H1 (cell line): Measurements from ENCODE around the gene ENPP7. TPM values are rescaled to one million over a fixed set of nuclear protein-coding genes. Genes with fewer than 3 reads are reported as not detected.

ENCODE experiments used
- ATF2 ChIP-seq: IDR thresholded peaks from 2 replicates; pipeline ENCODE4 v1.6.1; 2012; ENCODE audit warnings: low read length, inconsistent platforms
- CHD1 ChIP-seq: IDR thresholded peaks from 2 replicates; pipeline ENCODE4 v1.6.1; 2012; ENCODE audit warnings: low read depth, low read length, improper control_type of control experiment
- HDAC2 ChIP-seq, 2 experiments: fragments of 300-600 bp in 1 of 2; sonication (generic) in 1 of 2; IDR thresholded peaks; 2 replicates each; pipeline ENCODE4 v1.6.1; 2011 to 2012; ENCODE audit warnings: low read depth in 2 of 2, low read length in 2 of 2, mild to moderate bottlenecking in 2 of 2, moderate library complexity in 2 of 2, borderline replicate concordance in 1 of 2, inconsistent platforms in 1 of 2
- POU5F1 ChIP-seq: IDR thresholded peaks from 2 replicates; pipeline ENCODE4 v1.6.1; 2011; ENCODE audit warnings: low read depth, mild to moderate bottlenecking, low read length, moderate library complexity
- polyA plus RNA-seq, 7 experiments: library from polyadenylated mRNA; depleted of rRNA in 3 of 7; stranded (reverse) in 5 of 7; unstranded in 2 of 7; fragments of >200 nt in 5 of 7; fragments of 200-250 nt in 2 of 7; gene quantifications; 1 replicate in 5 of 7; 2 replicates in 1 of 7; 4 replicates in 1 of 7; pipeline versions ENCODE4 v1.2.1 to v1.2.3, GENCODE V29; 2011 to 2013; ENCODE audit warnings: missing spikeins in 2 of 7, mixed read lengths in 2 of 7
- total RNA-seq: library from RNA; stranded (reverse); fragmentation: NEBNext Ultra II Directional; extraction: Animal tissue kit (Norgen Biotek cat#: 25700); gene quantifications from 2 replicates; pipeline ENCODE4 v1.2.1, GENCODE V29; 2021

The ENPP7 gene
- total and polyA plus RNA-seq, 2 of the 8 experiments (the other 6 are each of a cell fraction or from before 2014, with no cell fraction given): not detected

DNA sequence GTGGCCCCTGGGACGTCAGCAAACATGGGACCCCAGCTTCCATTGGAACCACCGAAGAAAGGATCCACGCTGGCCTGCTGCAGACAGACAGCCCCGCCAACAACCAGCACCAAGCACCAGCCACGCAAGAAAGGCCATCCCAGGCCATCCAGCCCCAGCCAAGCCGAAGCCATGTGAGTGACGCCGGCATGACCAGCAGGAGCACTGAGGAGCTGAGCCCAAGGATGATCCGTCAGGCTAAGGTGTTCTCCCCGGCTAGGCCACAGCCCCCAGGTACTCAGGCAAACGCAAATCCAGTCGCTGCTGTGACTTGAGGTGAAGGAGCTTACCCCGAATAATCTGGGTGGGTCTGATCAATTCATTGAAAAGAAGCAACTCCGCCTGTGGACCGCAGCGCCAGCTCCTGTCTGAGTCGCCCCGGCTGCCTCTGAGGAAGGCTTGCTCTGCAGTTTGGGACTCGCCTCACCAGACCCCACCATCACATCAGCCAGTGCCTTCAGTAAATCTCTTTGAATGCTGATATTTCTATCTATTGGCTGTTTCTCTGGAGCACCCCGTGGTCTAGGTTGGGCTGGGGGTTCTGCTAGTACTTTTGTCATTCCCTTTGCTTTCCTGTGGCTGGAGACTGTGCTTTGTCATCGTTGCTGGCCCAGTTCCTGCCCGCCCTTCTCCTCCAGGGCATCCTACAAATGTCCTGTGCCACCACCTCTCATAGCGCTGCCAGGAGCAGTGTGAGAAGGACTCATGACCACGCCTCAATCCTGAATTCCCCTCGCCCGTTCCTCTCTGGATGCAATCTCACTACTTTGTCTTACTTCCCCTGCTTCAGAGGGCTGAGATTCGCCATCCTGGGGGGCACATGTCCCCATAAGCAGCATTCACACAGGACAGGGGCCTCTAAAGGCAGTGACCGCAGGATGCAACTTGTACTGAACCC is 39.1 kb downstream of the ENPP7 start (continued):
- TF ChIP-seq ATF2 (no peak), POU5F1 (no peak), HDAC2 (IDR thresholded peaks at IDR 0.05; ENCODE audit: borderline replicate concordance in 1 of 2, low read depth in 2 of 2, low read length in 2 of 2) (no peak), CHD1 (no peak)
